Mucosa of stomach (tissue), 1 donor: Measurements from ENCODE around the gene RHBDD3.

Source experiments
- H3K27me3 ChIP-seq: one replicate; pipeline ENCODE4 v1.7.0; 2013; ENCODE audit warnings: mild to moderate bottlenecking, low read length; ENCODE audit not compliant: control insufficient read depth, insufficient read depth
- H3K36me3 ChIP-seq: one replicate; pipeline ENCODE4 v1.7.0; 2013; ENCODE audit warnings: low read length; ENCODE audit not compliant: control insufficient read depth, insufficient read depth
- H3K4me1 ChIP-seq: one replicate; pipeline ENCODE4 v1.7.0; 2013; ENCODE audit warnings: mild to moderate bottlenecking, low read length; ENCODE audit not compliant: control insufficient read depth, insufficient read depth
- H3K4me3 ChIP-seq: one replicate; pipeline ENCODE4 v1.7.0; 2013; ENCODE audit warnings: low read length
- H3K9ac ChIP-seq: one replicate; pipeline ENCODE4 v1.7.0; 2013; ENCODE audit warnings: mild to moderate bottlenecking, low read length, moderate library complexity
- H3K9me3 ChIP-seq: one replicate; pipeline ENCODE4 v1.7.0; 2013; ENCODE audit warnings: mild to moderate bottlenecking, low read length, moderate library complexity; ENCODE audit not compliant: control insufficient read depth
- donor health status: Pancreatic carcinoma.

Gene RHBDD3

GRCh38 chr22:29216011-29216872 lies 51.5 kb downstream of the RHBDD3 start:
- peaks cover 11% of the 10 kb centered on the region for H3K4me1 ChIP-seq
- H3K9ac ChIP-seq, result no peak overlapping the region
- H3K27me3 ChIP-seq, result no peaks in the 10 kb centered on the region
- H3K4me3 ChIP-seq, result no peak overlapping the region
- no peaks in the 10 kb centered on the region for H3K36me3 ChIP-seq
- no peaks in the 10 kb centered on the region for H3K9me3 ChIP-seq

GRCh38 chr22:29215012-29215860 lies 52.5 kb downstream of the RHBDD3 start:
- Histone ChIP-seq H3K27me3 (no peaks in the 10 kb centered on the region), H3K4me1 (peaks cover 4% of the 10 kb centered on the region), H3K4me3 (no peak overlapping the region), H3K9me3 (no peaks in the 10 kb centered on the region), H3K36me3 (no peaks in the 10 kb centered on the region), H3K9ac (no peak overlapping the region)

DNA sequence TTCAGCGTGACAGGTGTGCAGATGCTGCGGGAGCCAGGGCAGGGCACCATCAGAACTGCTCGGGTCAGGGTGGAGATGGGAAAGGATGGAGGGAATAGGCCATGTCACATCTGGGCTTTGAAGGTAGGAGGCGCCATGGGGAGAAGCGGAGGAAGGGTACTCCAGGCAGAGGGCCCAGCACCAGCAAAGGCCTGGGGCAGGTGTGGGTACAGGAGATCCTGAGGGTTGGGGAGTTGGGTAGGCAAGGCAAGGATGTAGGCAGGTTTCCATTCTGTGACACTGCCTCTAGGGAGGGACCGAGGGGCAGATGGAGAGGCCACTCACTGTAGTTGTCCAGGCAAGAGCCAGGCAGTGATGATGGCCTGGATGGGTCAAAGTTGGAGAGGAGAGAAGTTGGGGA lies 53.5 kb downstream of the RHBDD3 start:
- no peak overlapping the region for H3K9ac ChIP-seq
- no peaks in the 10 kb centered on the region for H3K9me3 ChIP-seq
- no peak overlapping the region for H3K4me3 ChIP-seq
- no peaks in the 10 kb centered on the region for H3K36me3 ChIP-seq
- no peaks in the 10 kb centered on the region for H3K4me1 ChIP-seq
- H3K27me3 ChIP-seq, result no peaks in the 10 kb centered on the region

DNA sequence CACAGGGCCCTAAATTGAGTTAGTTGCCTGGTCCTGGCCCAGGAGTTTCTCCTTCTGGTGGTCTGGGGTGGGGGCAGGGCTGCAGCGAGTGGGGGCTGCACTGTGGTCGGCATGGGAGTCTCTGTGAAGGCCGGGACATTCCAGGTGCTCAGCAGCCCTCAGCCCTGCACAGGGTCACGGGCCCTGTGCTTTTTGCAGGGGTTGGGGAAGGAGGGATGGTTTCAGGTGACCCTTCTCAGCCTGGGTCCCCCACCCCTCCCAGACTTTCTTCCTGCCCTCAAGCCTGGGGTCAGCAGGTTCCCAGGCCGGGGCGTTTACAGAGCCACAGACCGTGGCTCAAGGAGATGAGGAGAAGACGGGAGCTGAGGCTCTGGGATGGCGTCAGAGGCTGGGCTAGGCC lies 54.3 kb downstream of the RHBDD3 start:
- no peaks in the 10 kb centered on the region for H3K27me3 ChIP-seq
- H3K4me3 ChIP-seq, result no peak overlapping the region
- no peaks in the 10 kb centered on the region for H3K4me1 ChIP-seq
- H3K9ac ChIP-seq, result no peak overlapping the region
- no peaks in the 10 kb centered on the region for H3K9me3 ChIP-seq
- H3K36me3 ChIP-seq, result no peaks in the 10 kb centered on the region

GRCh38 chr22:29212743-29213142 lies 55.0 kb downstream of the RHBDD3 start:
- no peaks in the 10 kb centered on the region for H3K9me3 ChIP-seq
- H3K4me1 ChIP-seq, result no peaks in the 10 kb centered on the region
- H3K27me3 ChIP-seq, result peaks cover 3% of the 10 kb centered on the region
- no peak overlapping the region for H3K4me3 ChIP-seq
- H3K36me3 ChIP-seq, result no peaks in the 10 kb centered on the region
- no peak overlapping the region for H3K9ac ChIP-seq

DNA sequence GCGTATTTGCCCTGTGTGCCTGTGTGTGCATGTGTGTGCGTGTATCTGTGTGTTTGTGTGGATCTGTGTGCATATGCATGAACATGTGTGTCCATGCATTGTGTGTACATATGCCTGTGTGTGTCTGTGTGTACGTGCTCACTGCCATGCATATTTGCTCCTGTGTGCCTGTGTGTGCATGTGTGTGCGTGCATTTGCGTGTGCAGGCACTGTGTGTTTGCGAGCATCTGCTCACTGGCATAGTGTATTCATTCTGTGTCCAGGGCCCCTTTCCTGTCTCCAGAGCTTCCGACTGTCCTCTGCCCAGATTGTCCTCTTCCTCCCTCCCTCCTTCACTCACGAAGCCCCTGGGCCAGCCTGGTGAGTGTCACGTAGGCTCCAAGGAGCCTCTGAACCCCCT lies 56.3 kb downstream of the RHBDD3 start:
- Histone ChIP-seq H3K9me3 (no peaks in the 10 kb centered on the region), H3K4me1 (no peaks in the 10 kb centered on the region), H3K9ac (no peak overlapping the region), H3K36me3 (no peaks in the 10 kb centered on the region), H3K4me3 (no peak overlapping the region), H3K27me3 (peaks cover 14% of the 10 kb centered on the region)

GRCh38 chr22:29211066-29211465 lies 56.7 kb downstream of the RHBDD3 start:
- Histone ChIP-seq H3K9ac (no peak overlapping the region), H3K9me3 (no peaks in the 10 kb centered on the region), H3K4me1 (peaks cover 3% of the 10 kb centered on the region)

More at GRCh38 chr22:29211066-29211465, 56.7 kb downstream of the RHBDD3 start:
- Histone ChIP-seq H3K4me3 (no peak overlapping the region), H3K36me3 (no peaks in the 10 kb centered on the region), H3K27me3 (peaks cover 18% of the 10 kb centered on the region)
